ENCODE measurements around the gene HSPB6.

HSPB6 gene

DNA sequence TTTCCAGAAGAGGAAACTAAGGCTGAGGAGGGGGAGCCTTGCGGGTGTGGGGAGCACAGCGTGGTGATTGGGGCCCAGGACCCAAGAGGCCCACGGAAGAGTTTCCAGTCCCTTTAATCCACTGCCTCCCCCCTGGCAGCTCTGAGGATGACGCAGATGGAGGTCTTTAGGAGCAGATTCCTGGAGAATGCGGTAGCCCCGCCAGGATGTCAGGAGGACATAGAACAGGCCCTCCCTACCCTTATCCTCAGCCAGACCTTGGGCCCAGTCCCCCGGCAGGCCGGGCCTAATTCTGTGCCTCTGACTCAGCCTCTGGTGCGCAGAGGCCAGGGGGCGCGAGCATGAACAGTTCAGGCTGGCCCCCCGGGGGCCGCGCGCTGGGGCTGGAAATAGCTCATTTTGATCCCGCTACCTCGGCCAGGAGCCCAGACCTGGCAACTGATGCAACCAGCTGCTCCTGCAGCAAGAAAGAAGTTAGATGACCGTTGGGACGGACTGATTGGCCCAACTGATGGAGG lies 461 bp upstream of the HSPB6 start:
- TF ChIP-seq, protein P1, sequence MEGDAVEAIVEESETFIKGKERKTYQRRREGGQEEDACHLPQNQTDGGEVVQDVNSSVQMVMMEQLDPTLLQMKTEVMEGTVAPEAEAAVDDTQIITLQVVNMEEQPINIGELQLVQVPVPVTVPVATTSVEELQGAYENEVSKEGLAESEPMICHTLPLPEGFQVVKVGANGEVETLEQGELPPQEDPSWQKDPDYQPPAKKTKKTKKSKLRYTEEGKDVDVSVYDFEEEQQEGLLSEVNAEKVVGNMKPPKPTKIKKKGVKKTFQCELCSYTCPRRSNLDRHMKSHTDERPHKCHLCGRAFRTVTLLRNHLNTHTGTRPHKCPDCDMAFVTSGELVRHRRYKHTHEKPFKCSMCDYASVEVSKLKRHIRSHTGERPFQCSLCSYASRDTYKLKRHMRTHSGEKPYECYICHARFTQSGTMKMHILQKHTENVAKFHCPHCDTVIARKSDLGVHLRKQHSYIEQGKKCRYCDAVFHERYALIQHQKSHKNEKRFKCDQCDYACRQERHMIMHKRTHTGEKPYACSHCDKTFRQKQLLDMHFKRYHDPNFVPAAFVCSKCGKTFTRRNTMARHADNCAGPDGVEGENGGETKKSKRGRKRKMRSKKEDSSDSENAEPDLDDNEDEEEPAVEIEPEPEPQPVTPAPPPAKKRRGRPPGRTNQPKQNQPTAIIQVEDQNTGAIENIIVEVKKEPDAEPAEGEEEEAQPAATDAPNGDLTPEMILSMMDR (conservative IDR thresholded peaks at IDR 0.05; ENCODE audit: low read length): no peak
- peak overlapping the region; percentile 73 for H3K4me3 ChIP-seq (ENCODE audit: low read length, poor library complexity, severe bottlenecking)
- no peaks in the 10 kb centered on the region; the same call in 1 of the 2 replicates for H3K36me3 ChIP-seq (ENCODE audit: insufficient read depth, low read length)
- peak overlapping the region; percentile 83 for H3K4me2 ChIP-seq (ENCODE audit: low read depth, low read length, poor library complexity, severe bottlenecking)
- no peaks in the 10 kb centered on the region for H3K9me2 ChIP-seq (replicated peaks; ENCODE audit: low read depth, low read length)
- no peaks in the 10 kb centered on the region for H3F3A ChIP-seq (ENCODE audit: low read depth)
- H2AFZ ChIP-seq (ENCODE audit: low read length): no peak overlapping the region; the same call in 1 of the 2 replicates
- no peaks in the 10 kb centered on the region for H3K27me3 ChIP-seq (ENCODE audit: insufficient read depth, low read length, poor library complexity, severe bottlenecking)
- H3K4me1 ChIP-seq (ENCODE audit: insufficient read depth, low read length, poor library complexity, severe bottlenecking): peaks cover 13% of the 10 kb centered on the region
- peaks cover 13% of the 10 kb centered on the region; the same call in 1 of the 2 replicates for H3K79me2 ChIP-seq (ENCODE audit: insufficient read depth, low read length)
- no peaks in the 10 kb centered on the region for H3K9me3 ChIP-seq (ENCODE audit: insufficient read depth, low read depth, low read length)
- H3K9ac ChIP-seq (ENCODE audit: low read depth, low read length, poor library complexity, severe bottlenecking): peak overlapping the region; percentile 85
- no peaks in the 10 kb centered on the region for H4K20me1 ChIP-seq (ENCODE audit: insufficient read depth, low read length, poor library complexity, severe bottlenecking)

DNA sequence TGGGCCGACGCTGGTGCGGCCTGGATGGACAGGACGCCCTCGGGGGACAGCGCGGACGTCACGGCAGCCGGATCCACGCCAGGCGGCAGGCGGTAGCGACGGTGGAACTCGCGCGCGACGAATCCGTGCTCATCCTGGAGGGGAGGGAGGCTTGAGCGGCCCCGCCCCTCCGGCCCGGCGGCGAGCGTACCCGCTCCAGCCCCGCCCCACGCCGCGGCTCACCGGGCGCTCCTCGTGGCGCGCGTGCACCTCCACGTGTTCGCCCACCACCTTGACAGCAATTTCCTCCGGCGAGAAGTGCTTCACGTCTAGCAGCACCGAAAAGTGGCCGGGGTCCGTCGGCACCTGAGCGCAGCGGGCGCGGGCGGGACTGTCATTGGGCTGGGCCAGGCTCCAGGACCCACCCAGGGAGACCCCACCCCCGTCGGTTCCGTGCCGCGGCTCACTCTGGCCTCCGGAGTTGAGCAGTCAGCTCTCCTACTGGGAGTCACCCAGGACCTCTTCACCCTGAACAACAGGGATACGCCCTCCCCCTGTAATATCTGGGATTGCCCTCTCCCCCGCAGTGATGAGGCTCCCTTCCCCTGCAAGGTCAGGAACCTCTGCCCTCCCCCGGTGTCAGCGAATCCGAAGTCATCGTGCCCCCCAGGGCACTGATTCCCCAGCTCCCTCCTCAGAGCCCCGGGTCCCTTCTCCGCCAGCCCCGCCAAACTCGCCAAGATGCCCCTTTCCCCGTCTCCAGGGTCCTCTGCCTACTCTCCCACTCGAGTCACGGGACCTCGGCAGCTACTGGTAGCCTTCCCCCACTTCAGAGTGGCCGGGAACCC lies 1.1 kb downstream of the HSPB6 start:
- TF ChIP-seq, protein P1 (conservative IDR thresholded peaks at IDR 0.05; ENCODE audit: low read length): no peak
- TF ChIP-seq EZH2phosphoT487 (IDR thresholded peaks at IDR 0.05; ENCODE audit: borderline replicate concordance): no peak

DNA sequence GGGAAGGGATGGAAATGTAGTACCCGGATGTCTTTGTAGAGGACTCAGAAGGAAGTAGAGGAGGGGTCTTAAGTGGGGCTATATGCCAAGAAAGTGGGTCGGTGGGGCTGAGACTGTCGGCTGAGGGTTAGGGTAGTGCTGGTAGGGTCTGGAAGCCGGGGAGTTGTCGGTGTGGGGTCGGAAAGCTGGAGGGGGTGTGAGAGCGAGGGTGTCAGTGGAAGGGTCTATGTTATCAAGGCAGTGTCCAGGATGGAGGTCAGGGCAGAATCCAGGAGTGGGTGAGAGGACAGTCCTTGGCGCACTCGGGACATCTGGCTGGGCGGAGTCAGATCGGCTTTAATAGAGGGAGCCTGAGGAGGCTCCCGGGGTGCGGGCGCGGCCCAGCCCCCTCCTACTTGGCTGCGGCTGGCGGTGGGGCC lies 1.7 kb downstream of the HSPB6 start:
- no peaks in the 10 kb centered on the region; the same call in 1 of the 2 replicates for H3K36me3 ChIP-seq (ENCODE audit: insufficient read depth, low read length)
- H3K9me2 ChIP-seq (replicated peaks; ENCODE audit: low read depth, low read length): no peaks in the 10 kb centered on the region
- H3F3A ChIP-seq (ENCODE audit: low read depth): no peaks in the 10 kb centered on the region
- no peak overlapping the region for H3K4me2 ChIP-seq (ENCODE audit: low read depth, low read length, poor library complexity, severe bottlenecking)
- no peak overlapping the region for H2AFZ ChIP-seq (ENCODE audit: low read length)
- no peaks in the 10 kb centered on the region for H3K27me3 ChIP-seq (ENCODE audit: insufficient read depth, low read length, poor library complexity, severe bottlenecking)
- H3K4me1 ChIP-seq (ENCODE audit: insufficient read depth, low read length, poor library complexity, severe bottlenecking): peaks cover 15% of the 10 kb centered on the region
- TF ChIP-seq, protein P1 (conservative IDR thresholded peaks at IDR 0.05; ENCODE audit: low read length): no peak
- no peak for TF ChIP-seq EZH2phosphoT487 (IDR thresholded peaks at IDR 0.05; ENCODE audit: borderline replicate concordance)
- no peak overlapping the region for H3K9ac ChIP-seq (ENCODE audit: low read depth, low read length, poor library complexity, severe bottlenecking)
- peaks cover 14% of the 10 kb centered on the region; the same call in 1 of the 2 replicates for H3K79me2 ChIP-seq (ENCODE audit: insufficient read depth, low read length)
- H3K4me3 ChIP-seq (ENCODE audit: low read length, poor library complexity, severe bottlenecking): no peak overlapping the region
- H3K9me3 ChIP-seq (ENCODE audit: insufficient read depth, low read depth, low read length): no peaks in the 10 kb centered on the region
- no peaks in the 10 kb centered on the region for H4K20me1 ChIP-seq (ENCODE audit: insufficient read depth, low read length, poor library complexity, severe bottlenecking)

More for the DNA sequence above, 1.1 kb downstream of the HSPB6 start:
- Histone ChIP-seq H3K9me3 (ENCODE audit: insufficient read depth, low read depth, low read length) (no peaks in the 10 kb centered on the region), H3K9me2 (replicated peaks; ENCODE audit: low read depth, low read length) (no peaks in the 10 kb centered on the region), H3K4me2 (ENCODE audit: low read depth, low read length, poor library complexity, severe bottlenecking) (no peak overlapping the region), H3K36me3 (ENCODE audit: insufficient read depth, low read length) (no peaks in the 10 kb centered on the region; the same call in 1 of the 2 replicates), H3K4me3 (ENCODE audit: low read length, poor library complexity, severe bottlenecking) (no peak overlapping the region), H3K79me2 (ENCODE audit: insufficient read depth, low read length) (peaks cover 13% of the 10 kb centered on the region; the same call in 1 of the 2 replicates), H3F3A (ENCODE audit: low read depth) (no peaks in the 10 kb centered on the region), H2AFZ (ENCODE audit: low read length) (no peak overlapping the region), H3K9ac (ENCODE audit: low read depth, low read length, poor library complexity, severe bottlenecking) (no peak overlapping the region), H4K20me1 (ENCODE audit: insufficient read depth, low read length, poor library complexity, severe bottlenecking) (no peaks in the 10 kb centered on the region), H3K27me3 (ENCODE audit: insufficient read depth, low read length, poor library complexity, severe bottlenecking) (no peaks in the 10 kb centered on the region), H3K4me1 (ENCODE audit: insufficient read depth, low read length, poor library complexity, severe bottlenecking) (peaks cover 13% of the 10 kb centered on the region)
